Dedifferentiated amniotic fluid mesenchymal stem cell (primary cell): ENCODE data around the gene FGF14.

Experiments
- DNase-seq: peaks from one replicate; pipeline ENCODE4 v3.0.0-alpha.2; 2016; ENCODE audit errors: extremely low spot score

FGF14 gene

GRCh38 chr13:102310691-102311418 lies 91.0 kb downstream of the FGF14 start:
- DNase-seq, result no peak

- DNase-seq, result no peak
These were observed 92.7 kb downstream of the FGF14 start for GRCh38 chr13:102309110-102309509.

GRCh38 chr13:102302534-102302933 lies 99.3 kb downstream of the FGF14 start:
- no peak for DNase-seq

GRCh38 chr13:102300379-102300778 lies 101.5 kb downstream of the FGF14 start:
- no peak for DNase-seq

GRCh38 chr13:102299366-102299765 lies 102.5 kb downstream of the FGF14 start:
- DNase-seq, result no peak

- DNase-seq, result no peak
These were observed 103.8 kb downstream of the FGF14 start for GRCh38 chr13:102298051-102298450.

- no peak for DNase-seq
These were observed 106.4 kb downstream of the FGF14 start for GRCh38 chr13:102295316-102296048.

GRCh38 chr13:102294407-102295018 lies 107.3 kb downstream of the FGF14 start:
- no peak for DNase-seq

GRCh38 chr13:102293723-102294122 lies 108.1 kb downstream of the FGF14 start:
- DNase-seq, result no peak

- DNase-seq, result no peak
These were observed 110.1 kb downstream of the FGF14 start for GRCh38 chr13:102291587-102292218.

- no peak for DNase-seq
These were observed 112.2 kb downstream of the FGF14 start for GRCh38 chr13:102289606-102290005.

- no peak for DNase-seq
These were observed 115.5 kb downstream of the FGF14 start for GRCh38 chr13:102286326-102286725.

GRCh38 chr13:102280366-102280765 lies 121.5 kb downstream of the FGF14 start:
- no peak for DNase-seq

GRCh38 chr13:102277286-102277685 lies 124.6 kb downstream of the FGF14 start:
- no peak for DNase-seq

GRCh38 chr13:102276404-102276803 lies 125.4 kb downstream of the FGF14 start:
- no peak for DNase-seq

GRCh38 chr13:102275969-102276368 lies 125.9 kb downstream of the FGF14 start:
- DNase-seq, result no peak

GRCh38 chr13:102273111-102273510 lies 128.7 kb downstream of the FGF14 start:
- no peak for DNase-seq

- DNase-seq, result no peak
These were observed 134.7 kb downstream of the FGF14 start for GRCh38 chr13:102267191-102267590.

- no peak for DNase-seq
These were observed 140.0 kb downstream of the FGF14 start for GRCh38 chr13:102261809-102262208.

GRCh38 chr13:102261316-102261715 lies 140.5 kb downstream of the FGF14 start:
- no peak for DNase-seq

GRCh38 chr13:102260256-102260655 lies 141.6 kb downstream of the FGF14 start:
- DNase-seq, result no peak

- DNase-seq, result no peak
These were observed 146.4 kb downstream of the FGF14 start for GRCh38 chr13:102255409-102255808.
